ENCODE data around the gene WNT1.

Gene WNT1

DNA sequence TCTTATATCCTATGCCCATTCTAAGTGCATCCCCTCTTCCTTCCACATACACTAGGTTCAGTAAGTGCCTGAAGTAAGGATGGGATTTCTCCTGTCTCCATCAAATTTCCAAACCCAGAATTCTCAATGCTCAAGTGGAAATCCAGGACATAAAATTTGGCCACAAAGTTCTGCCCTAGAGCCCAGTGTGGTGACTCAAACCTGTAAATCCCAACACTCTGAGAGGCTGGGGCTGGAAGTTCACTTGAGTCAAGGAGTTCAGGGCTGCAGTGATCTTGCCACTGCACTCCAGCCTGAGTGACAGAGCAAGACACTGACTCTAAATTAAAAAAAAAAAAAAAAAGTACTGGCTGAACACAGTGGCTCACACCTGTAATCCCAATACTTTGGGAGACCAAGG lies 16.3 kb upstream of the WNT1 start:
- no peak for DNase-seq (ENCODE audit: low spot score)

DNA sequence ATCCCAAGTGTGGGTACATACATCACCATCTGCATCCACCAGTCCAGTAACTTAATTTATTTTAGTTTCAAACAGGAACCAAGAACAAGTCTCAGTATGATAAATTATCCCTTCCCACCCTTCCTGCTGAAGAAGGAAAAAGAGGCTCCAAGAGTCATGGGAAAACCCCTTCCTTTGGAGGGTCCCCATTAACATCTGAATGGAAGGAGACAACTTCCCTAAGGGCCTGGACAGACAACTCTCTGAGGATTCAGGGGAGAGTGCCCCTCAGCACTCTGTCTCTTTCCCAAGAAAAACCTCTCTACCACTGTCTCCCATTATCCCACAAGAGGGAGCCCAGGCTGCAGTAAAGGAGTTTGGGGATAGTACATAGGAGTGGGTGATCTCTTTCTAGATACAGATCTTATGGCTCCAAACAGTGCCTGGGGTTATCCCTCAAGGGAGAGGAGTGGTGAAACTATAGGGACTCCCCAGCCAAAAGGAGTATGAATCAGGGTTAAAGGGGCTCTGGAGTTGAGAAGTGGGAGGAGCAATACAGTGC lies 12.8 kb upstream of the WNT1 start:
- DNase-seq (ENCODE audit: low spot score), result peak; percentile 44

DNA sequence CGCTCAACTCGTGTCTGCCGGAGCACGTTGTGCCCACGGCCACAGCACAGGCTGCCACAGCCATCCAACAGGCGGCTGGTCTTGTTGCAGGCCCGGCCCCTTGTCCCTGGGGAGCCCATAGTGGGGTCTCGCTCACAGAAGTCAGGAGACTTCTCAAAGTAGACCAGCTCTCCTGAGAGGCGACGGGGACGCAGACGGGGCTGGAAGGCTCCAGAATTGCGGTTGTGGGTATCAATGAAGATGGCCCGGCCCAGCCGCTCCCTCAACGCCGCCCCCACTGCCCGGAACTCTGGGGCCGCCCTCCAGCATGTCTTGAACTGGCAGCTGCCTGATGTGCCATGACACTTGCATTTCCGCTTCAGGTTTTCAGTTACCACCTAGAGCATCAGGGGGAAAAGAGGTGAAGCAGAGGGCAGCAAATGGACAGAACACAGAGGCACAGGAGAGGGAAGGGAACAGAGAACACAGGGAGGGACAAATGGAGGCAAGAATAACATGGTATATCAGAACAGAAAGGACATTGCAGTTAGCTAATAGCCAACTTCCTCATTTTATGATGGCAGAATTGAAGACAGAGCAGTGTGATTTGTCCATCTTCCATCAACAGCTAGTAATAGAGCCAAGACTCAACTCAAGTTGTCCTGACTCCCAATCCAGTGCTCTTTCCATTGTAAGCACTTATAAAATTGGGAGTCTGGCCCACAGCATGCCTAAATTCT lies 11.8 kb upstream of the WNT1 start:
- DNase-seq (ENCODE audit: low spot score), result no peak

DNA sequence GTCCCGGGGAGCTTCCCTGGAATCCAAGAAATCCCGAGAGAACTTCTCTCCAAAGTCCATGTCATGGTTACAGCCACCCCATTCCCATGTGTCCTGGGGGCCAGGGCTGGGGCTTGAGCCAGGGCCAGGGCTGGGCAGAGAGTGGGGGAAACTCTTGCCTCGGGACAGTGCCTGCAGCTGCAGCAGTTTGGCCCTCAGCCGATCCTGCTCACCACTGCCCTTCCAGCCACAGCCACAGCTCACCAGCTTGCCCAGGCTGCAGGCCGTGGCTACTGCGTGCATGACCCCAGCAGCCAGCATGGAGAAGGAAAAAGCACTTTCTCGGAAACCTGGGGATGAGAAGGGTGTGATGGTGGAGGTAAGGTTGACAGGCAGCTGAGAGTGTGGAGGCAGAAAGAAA lies 10.1 kb upstream of the WNT1 start:
- DNase-seq (ENCODE audit: low spot score), result no peak

DNA sequence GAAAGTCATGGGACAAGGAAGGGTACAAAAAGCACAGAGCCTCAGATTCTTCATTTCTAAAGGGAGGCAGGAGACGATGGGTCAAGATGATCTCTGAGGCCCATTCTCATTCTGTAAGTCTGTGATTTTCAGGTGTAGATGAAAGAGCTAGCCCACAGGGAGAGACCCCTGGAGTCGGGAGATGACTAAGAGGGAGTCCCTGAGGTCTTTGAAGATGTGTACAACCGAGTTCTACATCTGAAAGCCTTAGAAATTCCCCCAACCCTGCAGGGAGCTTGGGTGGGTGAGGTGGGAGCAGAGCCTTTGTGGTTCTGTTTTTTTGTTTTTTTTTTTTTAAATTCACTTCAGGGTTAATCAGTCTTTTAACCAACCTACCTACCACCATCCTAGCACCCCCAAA lies 9.7 kb upstream of the WNT1 start:
- DNase-seq (ENCODE audit: low spot score), result no peak

DNA sequence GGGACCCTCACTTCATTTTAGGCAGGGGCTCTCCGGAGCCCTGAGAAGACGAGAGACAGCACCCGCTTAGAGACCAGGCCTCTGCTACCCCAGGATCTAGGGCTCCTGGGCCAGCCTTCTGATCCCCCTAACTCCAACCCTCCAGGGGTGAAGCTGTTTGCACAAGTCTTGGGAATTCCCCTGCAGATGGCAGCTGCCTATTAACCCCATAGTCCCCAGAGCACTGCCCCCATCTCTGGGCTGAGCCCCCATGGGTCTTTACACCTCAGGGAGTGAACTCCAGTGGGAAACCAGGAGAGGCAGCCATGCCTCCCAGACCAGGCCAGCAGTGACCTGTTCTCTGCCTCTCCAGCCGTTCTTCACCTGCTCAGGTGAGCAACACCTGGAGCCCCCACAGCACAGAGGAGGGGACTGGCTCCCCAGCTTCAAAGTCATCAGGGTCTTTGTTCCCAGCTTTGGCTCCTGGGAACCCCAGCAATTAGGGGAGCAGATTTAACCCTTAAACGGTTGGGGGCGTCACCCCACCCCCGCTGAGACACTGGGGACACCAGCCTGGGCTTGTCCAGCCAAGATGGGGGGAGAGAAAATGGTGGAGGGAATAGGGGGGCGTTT lies 8.9 kb upstream of the WNT1 start:
- DNase-seq (ENCODE audit: low spot score), result no peak

DNA sequence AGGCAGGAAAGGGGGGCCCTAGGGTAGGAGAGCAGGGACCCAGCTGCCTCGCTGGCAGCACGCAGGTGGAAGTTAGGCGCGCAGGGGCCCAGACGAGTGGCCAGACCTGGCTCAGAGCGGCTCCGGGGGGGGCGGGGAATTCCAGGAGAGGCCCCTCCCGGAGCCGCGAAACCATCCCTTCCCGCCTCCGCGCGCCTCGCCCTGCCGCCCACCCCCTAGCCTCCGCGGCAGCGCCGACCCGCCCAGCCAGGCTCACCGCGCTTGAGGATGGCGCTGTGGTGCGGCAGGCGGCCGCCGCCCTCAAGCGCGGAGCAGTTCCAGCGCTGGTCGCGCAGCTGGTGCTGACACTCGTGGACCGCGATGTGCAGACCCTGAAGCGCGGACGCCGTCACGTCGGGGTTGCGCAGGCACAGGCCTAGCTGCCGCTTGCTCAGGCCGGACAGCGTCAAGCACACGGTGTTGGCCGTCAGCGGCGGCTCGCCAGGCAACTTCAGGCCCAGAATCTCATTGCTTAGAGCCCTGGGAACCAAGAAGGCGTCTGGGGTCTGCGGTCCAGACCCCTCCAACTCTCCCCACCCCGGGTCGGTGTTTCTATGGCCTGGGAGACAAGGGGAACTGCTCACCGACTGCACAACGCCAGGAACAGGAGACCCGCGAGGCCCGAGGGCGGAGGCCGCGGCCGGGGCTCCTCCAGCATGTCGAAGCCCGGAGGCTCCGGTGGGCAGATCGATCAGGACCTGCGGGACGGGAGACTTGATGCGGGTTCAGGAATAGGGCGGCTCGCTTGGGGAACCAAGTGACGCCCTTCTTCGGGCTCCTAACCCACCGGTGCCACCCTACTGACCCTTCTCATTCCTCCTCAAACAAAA lies 8.1 kb upstream of the WNT1 start:
- no peak for DNase-seq (ENCODE audit: low spot score)

DNA sequence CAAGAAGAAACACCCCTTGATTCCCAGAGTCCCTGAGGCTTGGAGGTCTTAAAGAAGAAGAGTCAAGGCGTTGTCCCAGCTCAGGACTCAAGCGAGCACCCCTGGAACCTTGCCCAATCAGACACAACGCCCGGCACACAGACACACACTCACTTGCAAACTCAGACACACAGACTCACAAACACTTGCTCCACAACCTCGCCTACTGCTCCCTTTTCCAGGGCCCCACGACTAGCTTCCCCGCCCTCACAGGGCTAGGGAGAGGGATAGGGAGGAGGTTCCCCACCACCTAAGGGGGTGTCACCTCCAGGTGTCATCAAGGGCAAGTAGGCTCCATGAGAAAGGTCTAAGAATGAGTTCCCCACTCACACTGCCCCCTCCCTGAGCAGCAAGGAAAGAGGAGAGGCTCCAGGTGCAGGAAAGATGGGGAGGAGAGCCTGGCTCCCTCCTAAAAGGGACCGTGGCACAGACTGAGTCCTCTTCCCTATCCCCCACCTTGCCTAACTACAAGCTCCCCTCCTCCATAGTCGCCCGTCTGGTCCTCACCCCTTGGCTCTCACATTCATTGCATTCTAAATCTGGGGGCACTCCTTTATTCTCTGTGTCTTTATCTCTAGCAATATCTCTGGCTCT lies 7.3 kb upstream of the WNT1 start:
- DNase-seq (ENCODE audit: low spot score), result no peak

DNA sequence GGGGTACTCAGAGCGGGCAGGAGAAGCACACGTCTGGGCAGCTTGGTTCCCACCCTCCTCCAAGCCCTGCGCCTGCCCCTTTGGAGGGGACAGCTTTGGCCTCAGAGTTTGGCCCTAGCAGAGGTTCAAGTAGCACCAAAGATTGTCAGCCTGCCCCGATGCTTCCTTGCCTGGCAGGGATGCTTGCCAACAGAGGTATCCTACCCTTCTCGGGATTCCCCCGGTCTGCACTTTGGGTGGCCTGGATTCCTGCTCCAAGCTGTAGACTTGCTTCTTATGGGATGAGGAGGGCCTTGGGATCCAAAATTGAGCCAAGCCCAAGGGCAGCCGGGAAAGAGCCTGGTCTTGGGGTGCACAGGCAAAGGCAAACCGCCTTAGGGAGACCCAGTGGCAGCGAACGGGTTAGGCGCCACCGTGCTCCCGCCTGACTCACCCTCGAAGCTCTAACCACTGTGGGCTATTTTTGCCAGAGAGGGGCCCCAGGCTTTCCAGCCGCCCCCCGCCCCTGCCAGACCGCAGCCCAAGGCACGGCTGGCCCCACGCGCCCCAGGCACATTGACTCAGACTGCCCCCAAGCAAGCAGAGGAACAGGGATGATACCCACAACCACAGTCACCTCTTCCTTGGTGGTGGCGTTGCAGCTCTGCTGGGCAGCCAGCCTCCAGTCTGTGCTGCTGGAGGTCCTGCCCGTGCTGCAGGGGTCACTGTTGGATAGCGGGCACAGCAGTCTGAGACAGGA lies 5.7 kb upstream of the WNT1 start:
- DNase-seq (ENCODE audit: low spot score), result no peak

DNA sequence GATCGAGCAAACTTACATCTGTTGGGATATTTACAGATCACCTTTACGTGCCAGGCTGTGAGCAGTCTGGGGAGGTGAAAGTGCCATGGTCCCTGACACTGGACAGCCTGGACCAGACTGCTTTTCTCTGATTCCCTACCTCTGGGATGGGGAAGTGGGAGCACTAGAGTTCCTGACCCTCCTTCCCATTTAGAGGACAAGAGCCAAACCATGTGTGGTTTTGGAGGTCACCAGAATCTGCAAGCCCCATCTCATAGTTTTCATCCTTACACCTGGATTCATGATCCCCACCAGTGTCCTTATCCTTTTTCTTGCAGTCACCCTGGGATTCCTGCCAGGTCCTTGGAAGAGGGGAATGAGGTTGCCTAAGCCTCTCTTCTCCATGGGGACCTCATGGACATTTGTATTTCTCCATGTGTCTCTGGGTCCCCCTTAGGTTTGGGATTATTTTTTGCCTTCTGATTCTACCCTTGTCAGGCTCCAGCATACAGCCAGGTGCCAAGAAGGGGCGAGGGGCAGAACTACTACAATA lies 5.1 kb upstream of the WNT1 start:
- no peak for DNase-seq (ENCODE audit: low spot score)

DNA sequence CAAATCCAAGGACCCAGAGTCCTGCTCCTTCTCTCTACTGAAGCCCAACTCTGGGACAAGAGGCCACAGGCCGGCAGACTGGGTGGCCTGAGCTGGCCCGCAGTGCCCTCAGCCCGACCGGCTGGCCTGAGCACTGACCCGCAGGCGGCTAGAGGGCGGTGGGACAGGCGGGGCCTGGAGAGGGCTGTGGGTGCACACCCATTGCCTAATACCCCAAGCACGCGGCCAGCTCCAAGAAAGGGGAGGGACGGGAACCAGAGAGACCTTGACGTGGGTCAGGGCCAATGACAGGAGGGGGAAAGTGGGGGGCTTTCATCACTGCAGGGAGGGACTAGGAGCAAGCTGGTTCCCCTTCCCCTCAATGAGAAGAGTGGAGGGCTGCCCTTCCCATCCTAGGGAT lies 4.6 kb upstream of the WNT1 start:
- DNase-seq (ENCODE audit: low spot score), result no peak

DNA sequence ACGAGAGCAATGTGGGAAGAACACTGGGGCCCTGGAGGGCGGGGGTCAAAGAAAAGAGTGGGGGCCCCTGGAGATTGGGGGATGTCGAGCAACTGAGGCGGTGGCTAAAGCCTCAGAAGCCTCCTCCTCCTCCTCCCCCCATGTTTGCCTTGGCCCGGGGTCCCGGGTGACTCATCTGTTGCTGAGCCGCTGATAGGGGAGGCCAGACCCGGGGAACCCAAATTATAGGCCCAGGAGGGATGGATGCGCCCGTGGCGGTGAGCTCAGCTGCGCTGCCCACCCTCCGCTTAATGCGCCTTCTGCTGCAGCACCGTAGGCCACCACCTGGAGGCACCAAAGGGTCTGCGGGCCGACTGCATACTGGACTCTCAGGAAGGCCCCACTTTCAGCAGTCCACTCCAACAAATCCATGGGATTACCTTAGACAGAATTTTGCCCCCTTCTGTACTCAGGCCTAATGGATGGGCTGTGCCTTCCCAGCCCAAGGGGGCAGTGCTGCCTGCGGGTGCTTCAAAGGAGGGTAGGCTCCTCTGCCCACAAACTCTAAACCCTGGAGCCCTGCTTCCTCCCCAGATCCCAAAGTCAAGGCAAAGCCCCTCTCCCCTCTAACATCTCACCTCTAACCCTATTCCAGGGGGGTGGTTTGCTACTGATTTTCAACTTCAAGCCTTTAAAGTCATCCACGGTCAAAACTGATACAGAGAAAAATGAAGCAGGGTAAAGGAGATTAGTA lies 4.0 kb upstream of the WNT1 start:
- no peak for DNase-seq (ENCODE audit: low spot score)

DNA sequence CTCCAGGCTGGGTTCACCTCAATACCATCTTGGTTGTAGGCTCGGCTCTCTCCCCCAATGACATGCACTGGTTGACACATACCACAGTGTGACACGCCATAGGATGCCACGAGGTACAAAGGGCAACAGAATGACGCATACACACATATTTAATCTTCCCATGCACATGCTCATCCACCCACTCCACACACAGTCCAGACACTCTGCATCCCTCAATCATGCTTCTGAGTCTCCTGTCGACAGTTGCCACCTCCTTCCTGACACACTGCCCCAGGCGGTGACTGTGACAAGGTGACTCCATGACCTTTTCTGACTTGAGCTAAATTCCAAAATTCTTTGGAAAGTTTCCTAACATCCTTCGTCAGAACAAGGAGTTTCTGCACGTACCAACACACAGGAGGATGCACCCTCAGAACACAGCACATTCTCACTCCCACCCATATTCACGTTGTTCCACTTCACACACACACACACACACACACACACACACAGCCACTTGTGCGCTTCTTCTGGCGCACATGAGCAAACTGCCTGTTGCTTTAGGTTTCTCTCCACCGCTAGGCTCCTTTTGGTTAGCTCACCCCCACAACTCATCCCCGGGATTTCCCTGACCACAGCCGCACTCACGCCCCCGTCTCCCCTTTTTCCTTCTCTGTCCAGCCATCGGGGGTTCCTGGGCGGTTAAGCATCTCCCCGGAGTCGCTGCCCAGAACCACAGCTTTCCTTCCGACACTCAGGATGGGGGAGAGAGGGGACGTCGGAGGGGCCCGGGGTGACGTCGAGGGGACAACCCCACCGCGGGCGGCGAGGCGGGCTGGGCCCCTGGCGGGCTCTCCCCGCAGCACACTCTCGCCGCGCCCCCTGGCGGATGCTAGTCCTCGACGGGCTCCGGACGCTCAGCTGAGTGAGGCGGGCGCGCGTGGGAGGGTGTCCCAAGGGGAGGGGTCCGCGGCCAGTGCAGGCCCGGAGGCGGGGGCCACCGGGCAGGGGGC lies 536 bp upstream of the WNT1 start:
- no peak for DNase-seq (ENCODE audit: low spot score)

DNA sequence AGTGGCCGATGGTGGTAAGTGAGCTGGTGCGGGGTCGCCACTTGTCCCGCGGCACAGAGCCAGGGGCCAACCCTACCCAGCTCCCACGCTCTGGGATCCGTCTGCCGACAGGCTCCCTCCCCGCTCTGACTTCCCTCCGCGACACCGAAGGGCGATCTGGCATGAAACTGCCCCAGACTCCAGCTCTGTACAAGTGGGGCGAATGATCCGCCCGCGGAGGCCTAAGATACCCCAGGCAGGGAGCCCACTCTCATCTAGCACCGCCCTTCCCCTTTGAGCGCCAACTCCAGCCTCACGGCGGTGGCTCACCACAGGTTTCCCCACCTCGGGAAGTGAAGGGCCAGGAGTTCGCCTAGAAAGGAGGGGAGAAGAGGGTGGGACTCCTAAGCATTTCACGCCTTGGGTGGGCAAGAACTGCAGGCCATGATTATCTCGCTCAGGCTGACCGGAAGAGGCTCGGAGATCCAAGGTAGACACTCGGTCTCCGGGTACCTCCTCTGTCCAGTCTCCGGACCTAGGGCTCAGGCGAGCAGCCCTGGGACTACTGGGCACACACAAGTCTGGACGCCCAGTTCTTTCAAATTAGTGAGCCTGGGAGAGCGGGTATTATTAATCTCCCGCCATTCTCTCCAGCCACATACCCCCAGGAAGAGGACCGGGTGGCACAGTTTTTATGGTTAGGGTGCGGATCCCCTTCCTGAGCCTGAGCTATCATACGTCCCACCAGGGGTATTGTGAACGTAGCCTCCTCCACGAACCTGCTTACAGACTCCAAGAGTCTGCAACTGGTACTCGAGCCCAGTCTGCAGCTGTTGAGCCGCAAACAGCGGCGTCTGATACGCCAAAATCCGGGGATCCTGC lies 849 bp downstream of the WNT1 start:
- no peak for DNase-seq (ENCODE audit: low spot score)

DNA sequence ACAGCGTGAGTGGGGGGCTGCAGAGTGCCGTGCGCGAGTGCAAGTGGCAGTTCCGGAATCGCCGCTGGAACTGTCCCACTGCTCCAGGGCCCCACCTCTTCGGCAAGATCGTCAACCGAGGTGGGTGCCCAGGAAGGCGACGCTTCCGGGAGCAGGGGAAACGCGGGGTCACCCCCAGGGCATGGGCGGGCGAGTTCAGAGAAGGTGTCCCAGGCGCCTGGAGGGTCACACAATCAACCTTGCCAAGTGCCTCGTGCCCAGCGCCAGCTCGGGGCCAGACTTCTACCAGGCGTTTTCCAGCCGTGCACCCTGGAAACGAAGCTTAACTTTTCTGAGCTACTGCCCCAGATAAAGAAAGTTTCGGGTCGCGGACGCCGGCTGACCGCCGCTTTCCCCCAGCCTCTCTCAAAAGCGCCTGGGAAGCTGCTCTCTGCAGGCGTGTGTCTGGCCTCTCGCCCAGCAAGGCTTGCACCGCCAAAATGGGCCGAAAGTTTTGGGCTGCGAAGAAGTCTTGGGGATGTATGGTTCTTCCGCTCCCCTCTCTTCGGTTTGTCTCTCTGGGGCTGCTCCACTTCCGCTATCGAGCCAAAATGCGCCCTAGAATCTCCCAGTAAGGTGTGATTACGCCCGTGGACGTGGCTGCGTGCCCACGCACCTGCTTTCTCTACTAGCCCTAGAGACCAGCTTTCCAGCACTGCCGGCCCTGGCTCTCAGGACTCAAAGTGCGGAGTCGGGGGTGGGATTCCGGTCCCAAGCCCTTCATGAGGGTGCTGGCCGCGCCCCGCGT lies 1.7 kb downstream of the WNT1 start:
- no peak for DNase-seq (ENCODE audit: low spot score)

DNA sequence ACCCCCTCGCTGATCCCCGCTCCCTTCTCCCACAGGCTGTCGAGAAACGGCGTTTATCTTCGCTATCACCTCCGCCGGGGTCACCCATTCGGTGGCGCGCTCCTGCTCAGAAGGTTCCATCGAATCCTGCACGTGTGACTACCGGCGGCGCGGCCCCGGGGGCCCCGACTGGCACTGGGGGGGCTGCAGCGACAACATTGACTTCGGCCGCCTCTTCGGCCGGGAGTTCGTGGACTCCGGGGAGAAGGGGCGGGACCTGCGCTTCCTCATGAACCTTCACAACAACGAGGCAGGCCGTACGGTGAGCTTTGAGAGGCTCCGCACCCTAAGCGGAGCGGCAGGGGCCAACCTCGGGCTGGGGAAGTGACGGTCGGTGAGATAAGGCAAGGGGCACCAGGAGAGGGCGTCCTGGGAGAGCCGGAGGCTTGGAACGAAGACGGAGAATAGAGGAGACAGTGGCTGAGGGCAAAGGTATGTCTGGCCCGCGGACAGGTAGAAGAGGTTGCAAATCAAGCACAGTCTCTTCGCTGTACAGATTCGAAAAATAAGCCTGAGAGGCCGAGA lies 2.3 kb downstream of the WNT1 start:
- DNase-seq (ENCODE audit: low spot score), result no peak
